Measurements from ENCODE around the gene CCDC187.
A peak's percentile ranks its signal among the peaks of the same experiment; 100 is the strongest.

Gene CCDC187

GRCh38 chr9:136252281-136252680 is 51.6 kb downstream of the CCDC187 start:
- no peak for DNase-seq (ENCODE audit: low read depth)

- DNase-seq (ENCODE audit: low read depth) = no peak
These were observed 52.4 kb downstream of the CCDC187 start for GRCh38 chr9:136251264-136252115.

DNA sequence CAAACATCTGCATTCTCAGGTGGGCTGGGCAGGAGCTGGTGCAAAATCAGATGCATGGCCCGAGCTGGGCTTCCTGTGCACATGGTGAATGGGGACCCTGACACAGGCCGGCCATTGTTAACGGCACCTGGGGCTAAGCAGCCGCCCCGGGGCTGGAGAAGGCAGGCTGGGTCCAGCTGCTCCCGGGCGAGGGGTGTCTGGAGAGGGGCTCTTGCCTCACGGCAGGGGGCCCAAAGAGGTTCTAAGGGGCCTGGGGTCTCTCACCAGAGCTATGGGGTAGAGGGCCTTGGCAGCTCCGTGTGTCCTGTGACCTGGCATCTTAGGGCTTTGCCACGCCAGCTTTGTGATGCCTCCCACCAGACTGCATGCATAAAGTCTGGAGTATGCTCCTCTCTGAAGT is 53.2 kb downstream of the CCDC187 start:
- DNase-seq (ENCODE audit: low read depth) = no peak

DNA sequence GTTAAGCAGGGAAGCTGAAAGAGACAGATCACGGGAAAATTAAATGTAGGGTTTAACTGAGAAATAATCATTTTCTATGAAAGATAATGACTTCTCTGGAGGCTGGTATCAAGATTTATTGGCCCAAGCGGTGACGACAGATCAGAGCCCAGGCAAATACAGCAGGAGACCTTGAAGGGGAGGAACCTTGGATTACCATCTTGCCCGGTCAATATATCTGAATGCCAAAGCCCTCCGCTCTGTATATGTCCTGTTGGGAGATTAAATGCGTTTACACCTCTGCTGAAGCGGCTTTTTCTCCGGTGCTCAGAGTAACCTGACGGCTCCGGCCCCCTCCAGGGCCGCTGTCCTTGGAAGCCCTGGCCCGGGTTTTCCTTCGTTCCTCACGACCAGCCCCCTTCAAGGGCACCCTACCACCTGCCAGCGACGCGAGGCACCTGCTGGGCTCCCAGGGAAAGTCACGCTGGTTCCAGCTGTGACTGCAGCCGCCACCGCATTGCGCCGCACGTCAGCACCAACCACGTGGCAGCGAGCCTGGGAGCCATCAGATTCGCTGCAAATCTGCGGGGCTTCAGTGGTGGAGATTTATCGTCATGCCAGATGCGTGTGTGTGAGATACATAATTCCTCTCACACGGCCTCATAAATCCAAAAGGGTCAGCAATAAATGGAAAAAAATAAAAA is 53.9 kb downstream of the CCDC187 start:
- no peak for DNase-seq (ENCODE audit: low read depth)

DNA sequence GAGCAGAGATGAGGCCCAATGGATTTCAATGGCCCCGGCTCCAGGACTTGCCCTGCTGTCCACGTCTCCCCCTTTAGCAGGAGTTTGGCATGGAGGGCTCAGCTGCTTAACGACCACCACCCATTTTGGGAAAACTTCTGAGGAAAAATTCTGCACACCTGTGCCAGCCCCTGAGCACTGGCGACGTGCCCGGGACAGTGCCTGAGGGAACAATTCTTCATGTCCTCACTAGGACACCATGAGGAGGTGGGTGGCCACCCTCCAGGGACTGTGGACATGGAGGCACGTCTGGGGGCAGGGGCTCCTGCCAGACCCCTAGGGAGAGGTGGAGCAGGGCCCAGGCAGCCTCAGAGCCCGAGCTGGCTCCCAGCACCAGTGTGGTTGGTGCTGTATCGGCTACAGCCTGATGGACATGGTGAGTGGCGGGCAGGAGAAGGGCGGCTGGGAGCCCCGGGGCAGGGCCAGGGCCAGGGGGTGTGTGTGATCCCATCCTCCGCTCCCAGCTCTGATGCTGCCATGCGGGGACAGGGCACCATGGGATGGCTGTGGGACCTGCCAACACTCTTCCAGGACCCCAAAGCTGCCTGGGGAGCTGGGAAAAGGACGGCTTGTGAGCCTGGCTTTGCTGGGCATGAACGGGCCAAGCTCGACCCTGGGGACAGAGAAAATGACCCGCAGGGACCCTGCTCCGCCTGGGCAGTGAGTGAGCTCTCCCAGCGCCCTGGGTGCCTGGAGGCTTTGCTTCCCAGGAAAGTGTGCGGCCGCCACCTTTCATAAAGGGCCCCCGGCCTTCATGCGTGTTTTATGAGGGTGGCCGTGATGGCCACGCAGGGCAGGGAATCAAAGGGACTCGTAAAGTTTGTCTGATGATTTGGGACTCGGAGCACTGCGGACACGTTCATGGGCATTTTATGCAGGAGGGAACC is 54.7 kb downstream of the CCDC187 start:
- DNase-seq (ENCODE audit: low read depth) = no peak

DNA sequence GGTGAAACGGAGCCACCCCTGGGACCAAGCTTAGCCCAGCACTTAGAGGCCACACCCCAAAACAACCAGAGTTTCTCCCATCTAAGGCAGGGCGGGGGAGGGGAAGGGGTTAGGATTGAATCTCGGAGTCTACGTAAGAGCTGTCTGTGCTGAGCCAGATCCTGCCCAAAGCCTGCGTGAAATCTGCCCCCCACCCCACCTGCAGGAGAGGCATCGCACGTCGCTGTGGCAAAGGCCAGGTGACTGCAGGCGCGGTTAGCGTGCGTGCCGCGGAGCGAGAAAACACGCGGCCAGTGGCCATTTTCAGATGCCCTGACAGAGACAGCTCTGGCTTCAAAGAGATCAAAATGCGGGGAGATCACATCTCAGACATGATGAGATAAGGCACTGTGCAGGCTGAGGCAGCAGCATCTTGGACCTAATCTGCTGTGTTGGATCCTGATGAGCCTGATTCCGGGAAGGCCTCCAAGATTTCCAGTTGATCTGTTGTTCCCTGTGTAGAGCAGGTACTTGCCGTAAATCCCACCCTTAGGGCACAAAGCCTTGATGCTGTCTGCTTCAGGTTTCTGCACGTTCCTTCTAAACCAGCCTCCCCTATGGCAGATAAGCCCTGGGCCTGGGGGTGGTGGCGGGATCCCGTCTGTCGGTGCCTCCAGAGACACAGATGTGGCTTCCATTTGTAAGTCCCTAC is 55.8 kb downstream of the CCDC187 start:
- DNase-seq (ENCODE audit: low read depth) = no peak

DNA sequence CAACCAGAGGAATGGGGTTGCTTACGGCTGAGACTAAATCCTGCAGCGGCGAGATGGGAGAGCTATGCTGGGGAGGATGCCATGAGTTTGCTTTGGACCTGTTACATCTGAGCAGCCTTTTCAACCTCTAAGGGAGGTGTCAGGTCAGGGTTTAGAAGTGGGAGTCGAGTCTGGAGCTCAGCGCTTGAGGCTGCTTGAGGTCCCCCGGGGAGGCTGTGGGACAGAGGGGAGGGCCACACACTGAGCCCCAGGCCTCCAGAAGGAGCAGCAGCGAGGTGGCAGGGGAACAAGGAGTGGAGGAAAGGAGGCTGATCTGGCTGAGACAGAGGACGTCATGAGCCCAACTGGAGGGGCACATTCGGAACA is 56.4 kb downstream of the CCDC187 start:
- no peak for DNase-seq (ENCODE audit: low read depth)

- DNase-seq (ENCODE audit: low read depth) = no peak
These were observed 56.9 kb downstream of the CCDC187 start for GRCh38 chr9:136246849-136247550.

DNA sequence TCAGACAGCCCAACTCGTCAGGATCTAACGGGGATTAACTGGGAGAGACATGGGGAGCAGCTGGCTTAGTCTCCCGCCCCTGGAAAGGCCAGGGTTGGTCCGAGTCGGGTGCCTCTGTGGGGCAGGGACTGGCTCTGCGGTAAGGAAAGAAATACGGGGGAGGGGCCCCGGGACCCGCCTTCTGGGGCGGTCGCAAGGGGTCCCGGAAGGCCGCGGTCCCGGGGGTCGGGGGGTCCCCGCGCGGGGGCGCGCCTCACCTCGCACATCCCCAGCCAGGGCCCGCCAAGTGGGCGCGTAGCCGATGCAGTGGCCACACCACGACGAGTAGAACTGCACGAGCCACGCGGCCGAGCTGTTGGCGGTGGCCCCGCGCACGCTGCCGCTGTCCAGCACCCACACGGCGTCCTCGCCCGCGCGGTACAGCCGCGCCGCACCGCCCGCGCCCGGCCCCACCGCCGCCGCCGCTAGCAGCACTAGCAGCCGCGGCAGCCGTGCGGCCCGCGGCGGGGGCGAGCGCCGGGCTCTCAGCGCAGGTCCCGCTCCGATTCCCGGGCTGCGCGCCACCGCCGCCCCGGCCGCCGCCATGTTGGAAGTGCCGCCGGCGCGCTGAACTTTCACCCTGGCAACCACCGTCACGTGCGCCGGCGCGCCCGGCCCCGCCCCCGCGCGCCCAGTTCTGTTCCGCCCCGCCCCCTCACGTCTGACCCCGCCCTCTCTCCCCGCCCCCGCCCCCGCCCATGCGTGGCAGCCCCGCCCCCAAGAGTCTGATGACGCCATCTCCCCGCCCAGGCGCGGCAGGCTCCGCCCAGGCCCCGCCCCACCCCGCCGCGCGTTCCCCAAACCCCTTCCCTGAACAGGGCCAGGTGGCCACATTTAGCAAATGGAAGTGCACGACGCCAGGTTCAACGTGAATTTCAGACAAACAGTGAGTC is 58.4 kb downstream of the CCDC187 start, which contains the start of gene QSOX2:
Gene QSOX2 (minus strand): TSS at position 594 of the 932 bp plus-strand sequence. CDS start 9 bp downstream, at position 585.
- DNase-seq (ENCODE audit: low read depth) = peak; percentile 59

DNA sequence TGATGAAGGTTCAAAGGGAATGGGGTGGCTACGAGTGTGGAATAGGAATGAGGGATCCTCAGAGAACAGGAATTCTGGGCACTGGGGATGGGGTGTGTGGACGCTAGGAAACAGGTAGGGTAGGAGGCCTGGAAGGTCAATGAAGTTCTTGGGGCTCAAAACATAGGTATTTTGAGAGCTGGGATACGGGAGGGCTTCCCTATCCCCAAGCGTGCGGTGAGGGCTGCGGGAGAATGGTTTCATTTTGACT is 59.0 kb downstream of the CCDC187 start:
- DNase-seq (ENCODE audit: low read depth) = no peak

GRCh38 chr9:136244122-136244968 is 59.5 kb downstream of the CCDC187 start:
- DNase-seq (ENCODE audit: low read depth) = no peak

DNA sequence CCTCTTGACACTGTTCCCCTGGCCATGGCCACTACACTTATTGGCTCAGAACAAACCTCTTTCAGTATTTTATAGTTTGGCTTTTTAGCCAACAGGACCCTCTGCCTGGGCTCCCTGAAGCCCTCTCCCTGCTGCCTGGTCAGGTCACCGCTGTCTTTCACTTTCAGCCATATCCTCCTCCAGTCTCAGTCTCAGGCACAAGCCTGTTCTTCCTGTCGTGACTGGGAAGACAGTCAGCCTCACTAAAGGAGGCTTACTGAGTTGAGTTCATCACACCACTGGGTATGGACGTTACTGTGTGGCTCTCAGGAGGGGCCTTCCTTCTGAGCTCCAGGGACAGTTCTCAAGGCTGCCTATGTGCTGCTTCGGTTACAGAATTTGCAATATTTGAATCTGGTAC is 60.3 kb downstream of the CCDC187 start:
- no peak for DNase-seq (ENCODE audit: low read depth)

GRCh38 chr9:136242918-136243525 is 60.9 kb downstream of the CCDC187 start:
- no peak for DNase-seq (ENCODE audit: low read depth)

DNA sequence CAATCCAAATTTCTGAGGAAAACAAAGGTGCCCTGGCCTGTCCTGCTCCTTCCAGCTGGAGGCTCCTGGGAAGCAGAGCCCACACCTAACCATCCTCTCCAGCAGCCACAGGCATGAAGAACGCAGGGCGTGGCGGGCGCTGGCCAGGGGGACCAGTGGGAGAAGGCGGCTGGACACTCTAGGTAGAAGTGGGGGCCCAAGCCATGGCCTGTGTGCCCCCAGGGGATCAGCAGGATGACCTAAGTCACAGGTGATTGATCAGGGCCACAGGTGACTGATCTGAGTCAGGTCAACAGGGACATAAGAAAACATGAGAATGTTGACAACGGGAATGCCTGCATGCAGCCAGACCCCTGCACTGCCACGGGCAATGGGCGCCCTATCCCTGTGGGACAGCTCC is 61.6 kb downstream of the CCDC187 start:
- no peak for DNase-seq (ENCODE audit: low read depth)

DNA sequence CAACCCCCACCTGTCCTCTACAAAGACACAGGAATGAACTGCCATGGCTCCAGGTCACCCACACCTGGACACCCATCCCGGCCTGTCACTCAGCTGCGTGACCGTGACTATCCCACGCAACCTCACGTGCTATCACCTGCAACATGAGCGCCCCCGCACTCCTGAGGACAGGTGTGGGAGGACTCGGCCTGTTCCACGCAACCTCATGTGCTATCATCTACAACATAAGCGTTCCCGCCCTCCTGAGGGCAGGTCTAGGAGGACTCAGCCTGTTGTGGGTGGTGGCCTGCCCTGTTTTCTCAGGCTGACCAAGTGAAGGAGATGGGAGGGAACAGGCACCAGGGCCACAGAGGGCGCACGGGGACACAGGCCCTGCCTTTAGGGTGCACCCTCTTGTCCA is 62.4 kb downstream of the CCDC187 start:
- no peak for DNase-seq (ENCODE audit: low read depth)

DNA sequence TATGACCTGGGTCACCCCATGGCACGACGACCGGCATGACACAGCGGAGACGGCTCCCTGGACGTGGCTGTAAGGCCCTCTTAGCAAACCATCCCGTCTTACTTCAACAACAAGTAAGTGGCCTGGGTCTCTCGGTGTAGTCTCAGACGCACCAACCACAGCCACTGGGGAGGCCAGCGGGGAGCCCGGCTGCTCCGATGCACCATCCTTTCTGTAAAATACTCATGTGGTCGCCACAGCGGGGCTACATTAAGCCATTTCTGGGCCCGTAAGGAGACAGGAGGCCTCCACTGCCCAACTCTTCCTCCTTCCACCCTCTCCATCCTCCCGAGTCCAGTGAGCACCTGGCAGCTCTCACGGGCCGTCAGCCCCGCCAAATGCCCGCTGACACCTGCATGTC is 63.0 kb downstream of the CCDC187 start:
- no peak for DNase-seq (ENCODE audit: low read depth)

- DNase-seq (ENCODE audit: low read depth) = no peak
These were observed 63.9 kb downstream of the CCDC187 start for GRCh38 chr9:136239983-136240330.

- DNase-seq (ENCODE audit: low read depth) = no peak
These were observed 64.5 kb downstream of the CCDC187 start for GRCh38 chr9:136239135-136239982.
